NB4 (cell line): Measurements from ENCODE around the gene FMNL2.

Source experiments
- CTCF ChIP-seq: IDR thresholded peaks from one replicate; pipeline ENCODE4 v1.5.1; 2012; ENCODE audit warnings: low read depth, low read length
- MYC ChIP-seq: IDR thresholded peaks from 2 replicates; pipeline ENCODE4 v1.6.1; 2011; ENCODE audit warnings: low read depth, low read length
- TF ChIP-seq, protein P1 (sequence below): IDR thresholded peaks from 2 replicates; pipeline ENCODE4 v1.6.1; 2011; ENCODE audit warnings: low read depth, low read length

- no peak for TF ChIP-seq CTCF
- TF ChIP-seq, protein P1, sequence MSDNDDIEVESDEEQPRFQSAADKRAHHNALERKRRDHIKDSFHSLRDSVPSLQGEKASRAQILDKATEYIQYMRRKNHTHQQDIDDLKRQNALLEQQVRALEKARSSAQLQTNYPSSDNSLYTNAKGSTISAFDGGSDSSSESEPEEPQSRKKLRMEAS: no peak
- TF ChIP-seq MYC: no peak
Observed at GRCh38 chr2:152548996-152549395, 214.0 kb downstream of the FMNL2 start.
